ENCODE data around the gene KIAA0232. TPM values are rescaled to one million over a fixed set of nuclear protein-coding genes. Genes with fewer than 3 reads are reported as not detected.

KIAA0232 gene
- total and polyA plus RNA-seq, 9 of the 15 experiments (the other 6 are each of a cell fraction or from before 2014, with no cell fraction given) = 3.5 to 17.4 (median 13.0) TPM

- POLR2A ChIA-PET = interaction anchor here (0.6 to 3.9 kb wide), 18 partner anchors 12 to 959 kb away, joined by 3 to 17 read pairs (median 3); partner anchors contain the start of gene TADA2B
- H3K9me3 ChIP-seq (replicated peaks; ENCODE audit: control insufficient read depth, insufficient read depth, low read depth, low read length) = no peaks in the 10 kb centered on the region
- peak overlapping the region; percentile 98 for H3K27ac ChIP-seq (ENCODE audit: extremely low read depth, low read depth, low read length)
- no peak overlapping the region for H2AFZ ChIP-seq (ENCODE audit: low read depth, low read length)
- intact Hi-C loops (cut with micrococcal nuclease) (no loop called here), in situ Hi-C loops (cut with MboI) (no loop called here)
- peaks cover 62 to 77% of the 10 kb centered on the region in 2 experiments for H3K4me1 ChIP-seq (replicated peaks in 1 of 2; ENCODE audit: control insufficient read depth in 2 of 2, insufficient read depth in 2 of 2, low read length in 2 of 2)
- peak; percentile 15 for FAIRE-seq
- peak; percentile 2 for ATAC-seq
- peak overlapping the region; percentile 93 to 98 for H3K9ac ChIP-seq (ENCODE audit: insufficient read depth in 1 of 2, low read depth in 2 of 2, low read length in 2 of 2)
- BruUV-seq (replicated peaks) = TSS peak; percentile 51
- H3K36me3 ChIP-seq (ENCODE audit: control insufficient read depth, insufficient read depth, low read length) = peaks cover 19% of the 10 kb centered on the region; the same call in 2 of the 3 replicates
- H3K9me1 ChIP-seq (ENCODE audit: control insufficient read depth, insufficient read depth, low read length) = no peaks in the 10 kb centered on the region
- DNase-seq (ENCODE audit: extremely low read depth in 1 of 4, low spot score in 3 of 4) = peak in 1 of 4 experiments; percentile 54
- H3K79me2 ChIP-seq (ENCODE audit: control insufficient read depth, insufficient read depth, low read length) = peaks cover 69% of the 10 kb centered on the region
- H3K27me3 ChIP-seq (ENCODE audit: control insufficient read depth in 2 of 2, insufficient read depth in 2 of 2, low read length in 2 of 2) = no peaks in the 10 kb centered on the region; a peak in 1 of 5 replicates
- peak overlapping the region; percentile 94 for H3K4me3 ChIP-seq
- peak overlapping the region; percentile 88 for H3K4me2 ChIP-seq (ENCODE audit: insufficient read depth, low read length)
- no peaks in the 10 kb centered on the region for H4K20me1 ChIP-seq (replicated peaks; ENCODE audit: control insufficient read depth, insufficient read depth, low read length)
- WGBS (ENCODE audit: insufficient coverage, low coverage, missing lambda C conversion rate) = 14% methylated on average over 15 of the region's 15 CpGs
- CTCF ChIA-PET (ENCODE audit: low intra/inter-chr PET ratio) = interaction anchor here (0.6 kb wide), 1 partner anchor 38 kb away, joined by 3 read pairs; no protein-coding TSS in a partner anchor
- TF ChIP-seq CREB1 (IDR thresholded peaks at IDR 0.05) (no peak), CREB1 (CRISPR knock-in tag; IDR thresholded peaks at IDR 0.05) (0 out of 2 replicates have a peak, but pooled peaks have one; percentile 12), BCOR (IDR thresholded peaks at IDR 0.05) (peak; percentile 34; the same call in 1 of the 2 replicates), ZNF511 (CRISPR knock-in tag; IDR thresholded peaks at IDR 0.05) (0 out of 2 replicates have a peak, but pooled peaks have one; percentile 10), DPF2 (IDR thresholded peaks at IDR 0.05) (no peak), TCF3 (CRISPR knock-in tag; IDR thresholded peaks at IDR 0.05) (0 out of 2 replicates have a peak, but pooled peaks have one; percentile 9), HDGF (IDR thresholded peaks at IDR 0.05) (0 out of 2 replicates have a peak, but pooled peaks have one; percentile 44), MBD1 (CRISPR knock-in tag; IDR thresholded peaks at IDR 0.05) (no peak), HEY1 (CRISPR knock-in tag; IDR thresholded peaks at IDR 0.05; ENCODE audit: borderline replicate concordance) (no peak), ELF2 (CRISPR knock-in tag; IDR thresholded peaks at IDR 0.05) (no peak), RFX7 (CRISPR knock-in tag; IDR thresholded peaks at IDR 0.05) (no peak), PHF20 (IDR thresholded peaks at IDR 0.05; ENCODE audit: partially characterized antibody) (peak; percentile 11), SP1 (CRISPR knock-in tag; IDR thresholded peaks at IDR 0.05) (no peak), ZC3H4 (CRISPR knock-in tag; IDR thresholded peaks at IDR 0.05; ENCODE audit: borderline replicate concordance) (peak; percentile 56; the same call in 1 of the 2 replicates), ZNF124 (CRISPR knock-in tag; IDR thresholded peaks at IDR 0.05) (no peak), ELF1 (tag; IDR thresholded peaks at IDR 0.05) (no peak), CXXC5 (CRISPR knock-in tag; IDR thresholded peaks at IDR 0.05) (0 out of 2 replicates have a peak, but pooled peaks have one; percentile 0), SMARCA4 (IDR thresholded peaks at IDR 0.05) (0 out of 2 replicates have a peak, but pooled peaks have one; percentile 9), GMEB1 (CRISPR knock-in tag; IDR thresholded peaks at IDR 0.05) (no peak), ZKSCAN1 (IDR thresholded peaks at IDR 0.05; ENCODE audit: low read depth, low read length) (no peak)
Observed at GRCh38 chr4:6910960-6911874, 128.7 kb downstream of the KIAA0232 start.

Measured in K562 (cell line).